ENCODE data around the gene XYLT1. TPM values are rescaled to one million over a fixed set of nuclear protein-coding genes. Genes with fewer than 3 reads are reported as not detected.
"Not testable (repeated sequence)": the region's sequence is repeated elsewhere in the genome, so short reads cannot be mapped to it uniquely, and the experiment has no call there.

Gene XYLT1
- total and polyA plus RNA-seq, 2 experiments from 2014 or later: 4.5 to 26.3 TPM

DNA sequence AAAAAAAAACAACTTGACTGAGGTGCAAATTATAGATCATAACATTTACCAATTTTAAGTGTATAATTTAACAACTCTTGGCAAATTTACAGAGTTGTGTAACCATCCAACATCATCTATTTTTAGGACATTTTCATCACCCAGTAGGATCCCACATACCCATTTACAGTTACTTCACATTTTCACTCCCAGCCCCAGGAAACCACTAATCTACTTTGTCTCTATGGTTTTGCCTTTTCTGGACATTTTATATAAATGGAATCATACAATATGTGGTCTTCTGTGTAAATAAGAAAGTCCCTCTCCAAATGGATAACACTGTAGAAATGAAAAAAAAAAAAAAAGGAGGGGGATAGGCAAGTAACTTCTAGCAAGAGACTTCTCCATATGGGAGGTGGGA is 26.1 kb upstream of the XYLT1 start:
- no peak overlapping the region for H3K9ac ChIP-seq
- no peaks in the 10 kb centered on the region for H3K9me2 ChIP-seq (ENCODE audit: insufficient read depth)
- no peak for DNase-seq
- peaks cover 14% of the 10 kb centered on the region for H3K4me1 ChIP-seq (ENCODE audit: insufficient read depth)
- TF ChIP-seq EZH2 (IDR thresholded peaks at IDR 0.05; ENCODE audit: insufficient read depth, poor library complexity, severe bottlenecking) (no peak), EZH2phosphoT487 (IDR thresholded peaks at IDR 0.05; ENCODE audit: insufficient read depth, low read depth) (no peak)
- no peaks in the 10 kb centered on the region for H3K79me2 ChIP-seq (ENCODE audit: insufficient read depth)
- no peaks in the 10 kb centered on the region for H4K20me1 ChIP-seq (ENCODE audit: insufficient read depth)
- no peak overlapping the region for H3K27ac ChIP-seq
- no peak overlapping the region for H3K4me2 ChIP-seq (ENCODE audit: unreplicated experiment)
- no peaks in the 10 kb centered on the region for H3K27me3 ChIP-seq (replicated peaks; ENCODE audit: insufficient read depth)
- peaks cover 14% of the 10 kb centered on the region; the same call in 1 of the 2 replicates for H3F3A ChIP-seq (ENCODE audit: insufficient read depth)
- no peaks in the 10 kb centered on the region for H3K36me3 ChIP-seq (ENCODE audit: low read depth)
- H3K9me3 ChIP-seq (ENCODE audit: low read depth): no peaks in the 10 kb centered on the region
- in situ Hi-C loops (cut with MboI): loop anchor here (25.0 kb wide), 1 partner anchor 90 kb away; no protein-coding TSS in a partner anchor
- H2AFZ ChIP-seq: no peak overlapping the region
- no peak overlapping the region for H3K4me3 ChIP-seq

- H3K9ac ChIP-seq: no peak overlapping the region
- H3K27ac ChIP-seq: no peak overlapping the region
- H3K27me3 ChIP-seq (replicated peaks; ENCODE audit: insufficient read depth): no peaks in the 10 kb centered on the region
- DNase-seq: no peak
- no peak overlapping the region for H3K4me2 ChIP-seq (ENCODE audit: unreplicated experiment)
- in situ Hi-C loops (cut with MboI): loop anchor here (25.0 kb wide), 1 partner anchor 94 kb away; no protein-coding TSS in a partner anchor
- no peaks in the 10 kb centered on the region for H3K79me2 ChIP-seq (ENCODE audit: insufficient read depth)
- H2AFZ ChIP-seq: no peak overlapping the region
- TF ChIP-seq EZH2phosphoT487 (IDR thresholded peaks at IDR 0.05; ENCODE audit: insufficient read depth, low read depth): no peak
- TF ChIP-seq EZH2 (IDR thresholded peaks at IDR 0.05; ENCODE audit: insufficient read depth, poor library complexity, severe bottlenecking): no peak
- H3K4me1 ChIP-seq (ENCODE audit: insufficient read depth): peaks cover 11% of the 10 kb centered on the region
- no peaks in the 10 kb centered on the region for H3K9me2 ChIP-seq (ENCODE audit: insufficient read depth)
- no peaks in the 10 kb centered on the region for H3K9me3 ChIP-seq (ENCODE audit: low read depth)
- H3K36me3 ChIP-seq (ENCODE audit: low read depth): no peaks in the 10 kb centered on the region
- no peaks in the 10 kb centered on the region for H4K20me1 ChIP-seq (ENCODE audit: insufficient read depth)
- no peak overlapping the region for H3K4me3 ChIP-seq
- H3F3A ChIP-seq (ENCODE audit: insufficient read depth): peaks cover 10% of the 10 kb centered on the region; the same call in 1 of the 2 replicates
Measured at GRCh38 chr16:17493012-17493411, 22.3 kb upstream of the XYLT1 start.

- no peaks in the 10 kb centered on the region for H3K36me3 ChIP-seq (ENCODE audit: low read depth)
- H3K9me2 ChIP-seq (ENCODE audit: insufficient read depth): no peaks in the 10 kb centered on the region
- H3K4me1 ChIP-seq (ENCODE audit: insufficient read depth): no peaks in the 10 kb centered on the region
- WGBS, 2 experiments (ENCODE audit: low coverage in 1 of 2, low lambda C conversion rate in 2 of 2, missing lambda C conversion rate in 2 of 2): 63 to 65% methylated on average over 4 of the region's 4 CpGs
- H3K9me3 ChIP-seq (ENCODE audit: low read depth): no peaks in the 10 kb centered on the region
- no peak overlapping the region for H2AFZ ChIP-seq
- no peak overlapping the region for H3K27ac ChIP-seq
- H3K4me2 ChIP-seq (ENCODE audit: unreplicated experiment): no peak overlapping the region
- H3F3A ChIP-seq (ENCODE audit: insufficient read depth): no peaks in the 10 kb centered on the region
- in situ Hi-C loops (cut with MboI): loop anchor here (25.0 kb wide), 1 partner anchor 96 kb away; no protein-coding TSS in a partner anchor
- no peaks in the 10 kb centered on the region for H4K20me1 ChIP-seq (ENCODE audit: insufficient read depth)
- no peak overlapping the region for H3K9ac ChIP-seq
- no peak for DNase-seq
- no peaks in the 10 kb centered on the region for H3K27me3 ChIP-seq (replicated peaks; ENCODE audit: insufficient read depth)
- TF ChIP-seq EZH2phosphoT487 (IDR thresholded peaks at IDR 0.05; ENCODE audit: insufficient read depth, low read depth): no peak
- no peak for TF ChIP-seq EZH2 (IDR thresholded peaks at IDR 0.05; ENCODE audit: insufficient read depth, poor library complexity, severe bottlenecking)
- H3K79me2 ChIP-seq (ENCODE audit: insufficient read depth): no peaks in the 10 kb centered on the region
- no peak overlapping the region for H3K4me3 ChIP-seq
Measured at GRCh38 chr16:17491140-17491662, 20.4 kb upstream of the XYLT1 start.

- no peak for DNase-seq
- H3K27me3 ChIP-seq (replicated peaks; ENCODE audit: insufficient read depth): no peaks in the 10 kb centered on the region
- in situ Hi-C loops (cut with MboI): loop anchor here (25.0 kb wide), 1 partner anchor 99 kb away; no protein-coding TSS in a partner anchor
- no peaks in the 10 kb centered on the region for H4K20me1 ChIP-seq (ENCODE audit: insufficient read depth)
- H3K4me2 ChIP-seq (ENCODE audit: unreplicated experiment): no peak overlapping the region
- H3K9me3 ChIP-seq (ENCODE audit: low read depth): no peaks in the 10 kb centered on the region
- no peaks in the 10 kb centered on the region for H3K4me1 ChIP-seq (ENCODE audit: insufficient read depth)
- no peaks in the 10 kb centered on the region for H3K36me3 ChIP-seq (ENCODE audit: low read depth)
- no peak overlapping the region for H3K9ac ChIP-seq
- H2AFZ ChIP-seq: no peak overlapping the region
- 83% methylated on average over 1 to 2 of the region's 2 CpGs for WGBS, 2 experiments (ENCODE audit: low coverage in 1 of 2, low lambda C conversion rate in 2 of 2, missing lambda C conversion rate in 2 of 2)
- H3K79me2 ChIP-seq (ENCODE audit: insufficient read depth): no peaks in the 10 kb centered on the region
- TF ChIP-seq EZH2phosphoT487 (IDR thresholded peaks at IDR 0.05; ENCODE audit: insufficient read depth, low read depth) (no peak), EZH2 (IDR thresholded peaks at IDR 0.05; ENCODE audit: insufficient read depth, poor library complexity, severe bottlenecking) (no peak)
- no peak overlapping the region for H3K27ac ChIP-seq
- no peaks in the 10 kb centered on the region for H3F3A ChIP-seq (ENCODE audit: insufficient read depth)
- H3K4me3 ChIP-seq: no peak overlapping the region
- no peaks in the 10 kb centered on the region for H3K9me2 ChIP-seq (ENCODE audit: insufficient read depth)
Measured at GRCh38 chr16:17488506-17488905, 17.7 kb upstream of the XYLT1 start.

GRCh38 chr16:17483351-17483750 is 12.6 kb upstream of the XYLT1 start:
- Histone ChIP-seq H3K4me1 (ENCODE audit: insufficient read depth) (no peaks in the 10 kb centered on the region), H3K27ac (no peak overlapping the region), H3K9me2 (ENCODE audit: insufficient read depth) (no peaks in the 10 kb centered on the region), H3K4me2 (ENCODE audit: unreplicated experiment) (no peak overlapping the region), H2AFZ (no peak overlapping the region), H3K9ac (no peak overlapping the region), H3K9me3 (ENCODE audit: low read depth) (no peaks in the 10 kb centered on the region), H4K20me1 (ENCODE audit: insufficient read depth) (no peaks in the 10 kb centered on the region), H3F3A (ENCODE audit: insufficient read depth) (no peaks in the 10 kb centered on the region), H3K36me3 (ENCODE audit: low read depth) (no peaks in the 10 kb centered on the region), H3K4me3 (no peak overlapping the region), H3K79me2 (ENCODE audit: insufficient read depth) (no peaks in the 10 kb centered on the region), H3K27me3 (replicated peaks; ENCODE audit: insufficient read depth) (no peaks in the 10 kb centered on the region)
- WGBS, 2 experiments (ENCODE audit: low coverage in 1 of 2, low lambda C conversion rate in 2 of 2, missing lambda C conversion rate in 2 of 2): 95% methylated on average over 3 of the region's 3 CpGs
- in situ Hi-C loops (cut with MboI): loop anchor here (25.0 kb wide), 1 partner anchor 104 kb away; no protein-coding TSS in a partner anchor
- TF ChIP-seq EZH2 (IDR thresholded peaks at IDR 0.05; ENCODE audit: insufficient read depth, poor library complexity, severe bottlenecking) (no peak), EZH2phosphoT487 (IDR thresholded peaks at IDR 0.05; ENCODE audit: insufficient read depth, low read depth) (no peak)
- DNase-seq: no peak

DNA sequence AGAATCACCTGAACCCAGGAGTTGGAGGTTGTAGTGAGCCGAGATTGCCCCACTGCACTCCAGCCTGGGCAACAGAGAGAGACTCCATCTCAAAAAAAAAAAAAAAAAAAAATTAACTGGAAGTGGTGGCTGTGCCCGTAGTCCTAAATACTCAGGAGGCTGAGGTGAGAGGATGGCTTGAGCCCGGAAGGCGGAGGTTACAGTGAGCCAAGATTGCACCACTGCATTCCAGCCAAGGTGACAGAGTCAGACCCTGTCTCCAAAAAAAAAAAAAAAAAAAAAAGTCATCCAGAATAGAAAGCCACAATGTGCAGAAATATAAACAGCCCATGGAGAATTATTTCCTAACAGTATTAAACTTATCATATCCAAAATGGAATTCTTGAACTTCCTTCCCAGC is 11.6 kb upstream of the XYLT1 start:
- in situ Hi-C loops (cut with MboI): loop anchor here (25.0 kb wide), 1 partner anchor 105 kb away; no protein-coding TSS in a partner anchor
- not testable (repeated sequence) for H3K27ac ChIP-seq; H3K9me2 ChIP-seq (ENCODE audit: insufficient read depth); H3K27me3 ChIP-seq (replicated peaks; ENCODE audit: insufficient read depth); H3K4me3 ChIP-seq; H4K20me1 ChIP-seq (ENCODE audit: insufficient read depth); DNase-seq; H3K9ac ChIP-seq; H3K36me3 ChIP-seq (ENCODE audit: low read depth); H3K9me3 ChIP-seq (ENCODE audit: low read depth); H3F3A ChIP-seq (ENCODE audit: insufficient read depth); H3K79me2 ChIP-seq (ENCODE audit: insufficient read depth); H3K4me1 ChIP-seq (ENCODE audit: insufficient read depth); H2AFZ ChIP-seq; H3K4me2 ChIP-seq (ENCODE audit: unreplicated experiment)
- 81 to 83% methylated on average over 3 to 4 of the region's 4 CpGs for WGBS, 2 experiments (ENCODE audit: low coverage in 1 of 2, low lambda C conversion rate in 2 of 2, missing lambda C conversion rate in 2 of 2)
